ENCODE measurements around the gene ANAPC10. TPM values are rescaled to one million over a fixed set of nuclear protein-coding genes. Genes with fewer than 3 reads are reported as not detected.
"Not testable (repeated sequence)": the region's sequence is repeated elsewhere in the genome, so short reads cannot be mapped to it uniquely, and the experiment has no call there.

ANAPC10 gene
- polyA plus RNA-seq (2012; ENCODE audit: low read depth, missing spikeins) = 21.1 TPM

GRCh38 chr4:145097821-145098674 lies at the start of gene ANAPC10, which contains the start of gene ABCE1:
TSS of gene ANAPC10 (minus strand) at chr4:145098196. CDS start at chr4:145096099, 2,097 bp downstream.
TSS of gene ABCE1 (plus strand) at chr4:145098311. CDS start at chr4:145104413, 6,102 bp downstream.
- TF ChIP-seq TAF1 (IDR thresholded peaks at IDR 0.05; ENCODE audit: low read depth, low read length) = peak; percentile 81
- peak; percentile 82 for TF ChIP-seq POLR2A (IDR thresholded peaks at IDR 0.05; ENCODE audit: low read depth, low read length)
- no peak for TF ChIP-seq SPI1 (IDR thresholded peaks at IDR 0.05; ENCODE audit: low read depth, low read length)
- peak; percentile 71; the same call in 1 of the 2 replicates for TF ChIP-seq POU2F2 (IDR thresholded peaks at IDR 0.05; ENCODE audit: low read depth, low read length)
- peak; percentile 36 for TF ChIP-seq PAX5 (IDR thresholded peaks at IDR 0.05; ENCODE audit: insufficient read depth, low read length, severe bottlenecking)
- TF ChIP-seq POLR2AphosphoS5 (IDR thresholded peaks at IDR 0.05; ENCODE audit: low read depth, low read length) = peak; percentile 93
- DNase-seq (ENCODE audit: insufficient read length, low spot score) (peak; percentile 66), FAIRE-seq (peak; percentile 100)

GRCh38 chr4:145136219-145136618 lies 38.2 kb upstream of the ANAPC10 start:
- FAIRE-seq; DNase-seq (ENCODE audit: insufficient read length, low spot score): not testable (repeated sequence)

- peak; percentile 75 for FAIRE-seq
- no peak for DNase-seq (ENCODE audit: insufficient read length, low spot score)
- TF ChIP-seq SPI1 (IDR thresholded peaks at IDR 0.05; ENCODE audit: low read depth, low read length) (peak; percentile 40), POU2F2 (IDR thresholded peaks at IDR 0.05; ENCODE audit: low read depth, low read length) (0 out of 2 replicates have a peak, but pooled peaks have one; percentile 20), PAX5 (IDR thresholded peaks at IDR 0.05; ENCODE audit: insufficient read depth, low read length, severe bottlenecking) (no peak), POLR2A (IDR thresholded peaks at IDR 0.05; ENCODE audit: low read depth, low read length) (peak; percentile 42; the same call in 1 of the 2 replicates), TAF1 (IDR thresholded peaks at IDR 0.05; ENCODE audit: low read depth, low read length) (no peak), POLR2AphosphoS5 (IDR thresholded peaks at IDR 0.05; ENCODE audit: low read depth, low read length) (peak; percentile 39; the same call in 1 of the 2 replicates)
These were observed 34.6 kb upstream of the ANAPC10 start for GRCh38 chr4:145132511-145133098.

GRCh38 chr4:145131848-145132247 lies 33.9 kb upstream of the ANAPC10 start:
- DNase-seq (ENCODE audit: insufficient read length, low spot score) (no peak), FAIRE-seq (no peak)
- TF ChIP-seq POLR2A (IDR thresholded peaks at IDR 0.05; ENCODE audit: low read depth, low read length) (0 out of 2 replicates have a peak, but pooled peaks have one; percentile 21), SPI1 (IDR thresholded peaks at IDR 0.05; ENCODE audit: low read depth, low read length) (no peak)

GRCh38 chr4:145130788-145131399 lies 32.9 kb upstream of the ANAPC10 start:
- peak; percentile 63 for FAIRE-seq
- TF ChIP-seq POU2F2 (IDR thresholded peaks at IDR 0.05; ENCODE audit: low read depth, low read length) (no peak), POLR2AphosphoS5 (IDR thresholded peaks at IDR 0.05; ENCODE audit: low read depth, low read length) (no peak; the same call in 1 of the 2 replicates), POLR2A (IDR thresholded peaks at IDR 0.05; ENCODE audit: low read depth, low read length) (no peak), SPI1 (IDR thresholded peaks at IDR 0.05; ENCODE audit: low read depth, low read length) (no peak), PAX5 (IDR thresholded peaks at IDR 0.05; ENCODE audit: insufficient read depth, low read length, severe bottlenecking) (no peak), TAF1 (IDR thresholded peaks at IDR 0.05; ENCODE audit: low read depth, low read length) (no peak)
- DNase-seq (ENCODE audit: insufficient read length, low spot score) = no peak

- FAIRE-seq = peak; percentile 66
- TF ChIP-seq POLR2A (IDR thresholded peaks at IDR 0.05; ENCODE audit: low read depth, low read length) (0 out of 2 replicates have a peak, but pooled peaks have one; percentile 37), TAF1 (IDR thresholded peaks at IDR 0.05; ENCODE audit: low read depth, low read length) (no peak)
- DNase-seq (ENCODE audit: insufficient read length, low spot score) = no peak
These were observed 32.1 kb upstream of the ANAPC10 start for GRCh38 chr4:145130130-145130529.

- DNase-seq (ENCODE audit: insufficient read length, low spot score) = no peak
- no peak for FAIRE-seq
- TF ChIP-seq POLR2AphosphoS5 (IDR thresholded peaks at IDR 0.05; ENCODE audit: low read depth, low read length) (no peak), POU2F2 (IDR thresholded peaks at IDR 0.05; ENCODE audit: low read depth, low read length) (no peak), PAX5 (IDR thresholded peaks at IDR 0.05; ENCODE audit: insufficient read depth, low read length, severe bottlenecking) (no peak), POLR2A (IDR thresholded peaks at IDR 0.05; ENCODE audit: low read depth, low read length) (no peak), SPI1 (IDR thresholded peaks at IDR 0.05; ENCODE audit: low read depth, low read length) (no peak), TAF1 (IDR thresholded peaks at IDR 0.05; ENCODE audit: low read depth, low read length) (no peak)
These were observed 27.4 kb upstream of the ANAPC10 start for GRCh38 chr4:145125396-145125795.

GRCh38 chr4:145108128-145108527 lies 10.1 kb upstream of the ANAPC10 start:
- TF ChIP-seq POLR2A (IDR thresholded peaks at IDR 0.05; ENCODE audit: low read depth, low read length) = no peak
- no peak for TF ChIP-seq SPI1 (IDR thresholded peaks at IDR 0.05; ENCODE audit: low read depth, low read length)
- TF ChIP-seq PAX5 (IDR thresholded peaks at IDR 0.05; ENCODE audit: insufficient read depth, low read length, severe bottlenecking) = no peak
- TF ChIP-seq TAF1 (IDR thresholded peaks at IDR 0.05; ENCODE audit: low read depth, low read length) = no peak
- no peak for TF ChIP-seq POU2F2 (IDR thresholded peaks at IDR 0.05; ENCODE audit: low read depth, low read length)
- TF ChIP-seq POLR2AphosphoS5 (IDR thresholded peaks at IDR 0.05; ENCODE audit: low read depth, low read length) = no peak
- DNase-seq (ENCODE audit: insufficient read length, low spot score) (no peak), FAIRE-seq (no peak)

- no peak for TF ChIP-seq TAF1 (IDR thresholded peaks at IDR 0.05; ENCODE audit: low read depth, low read length)
- TF ChIP-seq PAX5 (IDR thresholded peaks at IDR 0.05; ENCODE audit: insufficient read depth, low read length, severe bottlenecking) = no peak
- DNase-seq (ENCODE audit: insufficient read length, low spot score) = no peak
- FAIRE-seq = no peak
These were observed 9.1 kb upstream of the ANAPC10 start for GRCh38 chr4:145107126-145107525.
